ENCODE data around the gene BFSP1.

DNA sequence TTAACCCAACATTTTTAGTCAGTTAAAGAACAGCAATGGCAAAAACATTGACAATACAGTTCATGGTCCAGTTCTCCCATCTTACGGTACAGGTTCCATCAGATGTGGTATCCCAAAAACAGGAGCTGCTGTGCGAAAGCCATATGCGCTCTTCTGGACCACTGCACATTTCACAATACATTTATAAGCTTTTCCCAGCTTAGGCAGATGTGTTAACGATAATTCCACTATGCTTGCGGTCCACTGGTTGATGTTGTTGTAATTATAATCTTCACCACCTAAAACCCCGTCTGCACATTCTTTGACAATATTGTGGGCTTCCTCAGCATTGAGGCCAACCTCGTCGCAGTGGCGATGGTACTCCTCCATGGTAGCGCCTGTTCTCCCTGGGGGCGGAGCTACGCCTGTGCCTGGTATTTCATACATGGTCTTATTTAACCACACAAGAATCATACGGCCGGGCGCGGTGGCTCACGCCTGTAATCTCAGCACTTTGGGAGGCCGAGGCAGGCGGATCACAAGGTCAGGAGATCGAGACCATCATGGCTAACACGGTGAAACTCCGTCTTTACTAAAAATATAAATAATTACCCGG is 52.0 kb downstream of the BFSP1 start:
- TF ChIP-seq POLR2A (IDR thresholded peaks at IDR 0.05; ENCODE audit: control extremely low read depth in 1 of 2, low read depth in 2 of 2, low read length in 2 of 2) (no peak), SIX5 (IDR thresholded peaks at IDR 0.05; ENCODE audit: low read depth, low read length) (no peak), EZH2 (IDR thresholded peaks at IDR 0.05; ENCODE audit: low read depth, low read length, severe bottlenecking) (no peak), SUZ12 (IDR thresholded peaks at IDR 0.05; ENCODE audit: low read length) (no peak), RFX5 (IDR thresholded peaks at IDR 0.05; ENCODE audit: borderline replicate concordance, low read depth, low read length) (no peak), PHF8 (conservative IDR thresholded peaks at IDR 0.05; ENCODE audit: low read depth, low read length) (no peak), SP2 (IDR thresholded peaks at IDR 0.05; ENCODE audit: low read length) (no peak), SP1 (IDR thresholded peaks at IDR 0.05; ENCODE audit: low read depth, low read length) (no peak)
- TF ChIP-seq, protein P1, sequence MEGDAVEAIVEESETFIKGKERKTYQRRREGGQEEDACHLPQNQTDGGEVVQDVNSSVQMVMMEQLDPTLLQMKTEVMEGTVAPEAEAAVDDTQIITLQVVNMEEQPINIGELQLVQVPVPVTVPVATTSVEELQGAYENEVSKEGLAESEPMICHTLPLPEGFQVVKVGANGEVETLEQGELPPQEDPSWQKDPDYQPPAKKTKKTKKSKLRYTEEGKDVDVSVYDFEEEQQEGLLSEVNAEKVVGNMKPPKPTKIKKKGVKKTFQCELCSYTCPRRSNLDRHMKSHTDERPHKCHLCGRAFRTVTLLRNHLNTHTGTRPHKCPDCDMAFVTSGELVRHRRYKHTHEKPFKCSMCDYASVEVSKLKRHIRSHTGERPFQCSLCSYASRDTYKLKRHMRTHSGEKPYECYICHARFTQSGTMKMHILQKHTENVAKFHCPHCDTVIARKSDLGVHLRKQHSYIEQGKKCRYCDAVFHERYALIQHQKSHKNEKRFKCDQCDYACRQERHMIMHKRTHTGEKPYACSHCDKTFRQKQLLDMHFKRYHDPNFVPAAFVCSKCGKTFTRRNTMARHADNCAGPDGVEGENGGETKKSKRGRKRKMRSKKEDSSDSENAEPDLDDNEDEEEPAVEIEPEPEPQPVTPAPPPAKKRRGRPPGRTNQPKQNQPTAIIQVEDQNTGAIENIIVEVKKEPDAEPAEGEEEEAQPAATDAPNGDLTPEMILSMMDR (IDR thresholded peaks at IDR 0.05; ENCODE audit: control extremely low read depth in 1 of 3, insufficient read depth in 1 of 3, low read depth in 1 of 3, low read length in 3 of 3) = no peak
